ENCODE measurements around the gene KCNQ1. TPM values are rescaled to one million over a fixed set of nuclear protein-coding genes. Genes with fewer than 3 reads are reported as not detected.
A peak's percentile ranks its signal among the peaks of the same experiment; 100 is the strongest.

Gene KCNQ1
- total and polyA plus RNA-seq, 5 experiments from 2014 or later, result 8.7 to 25.1 (median 22.9) TPM

DNA sequence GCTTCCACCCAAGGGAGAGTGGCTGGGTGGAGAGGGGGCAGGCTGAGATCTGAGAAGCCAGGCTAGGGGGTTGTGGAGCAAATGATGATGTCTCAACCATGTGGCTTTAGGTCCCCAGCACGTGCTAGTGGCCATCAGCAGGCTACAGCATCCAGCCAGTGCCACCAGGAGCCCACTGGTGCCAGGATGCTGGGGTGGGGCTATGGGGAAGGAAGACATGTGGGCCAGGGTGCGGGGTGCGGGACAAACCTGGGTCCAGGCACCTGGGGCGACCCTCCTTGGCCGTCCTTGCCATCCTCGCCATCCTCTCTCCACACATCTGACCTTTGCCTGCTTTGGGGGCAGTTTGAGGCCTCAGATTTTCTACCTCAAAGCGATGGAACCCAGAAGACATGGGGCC, 104.3 kb downstream of the KCNQ1 start:
- no peak overlapping the region for H3K27ac Mint-ChIP-seq
- DNase-seq (no peak), ATAC-seq (no peak)
- POLR2A ChIA-PET, result no interaction called here
- peaks cover 0 to 3% (median 0%) of the 10 kb centered on the region in 3 donors for H3K36me3 Mint-ChIP-seq
- H3K9me3 Mint-ChIP-seq, result no peaks in the 10 kb centered on the region
- H3K4me1 Mint-ChIP-seq, result peaks cover 4 to 42% (median 28%) of the 10 kb centered on the region in 4 donors
- no peak overlapping the region for H3K4me3 Mint-ChIP-seq
- H3K27me3 Mint-ChIP-seq, result peaks cover 0 to 1% (median 0%) of the 10 kb centered on the region in 5 donors

DNA sequence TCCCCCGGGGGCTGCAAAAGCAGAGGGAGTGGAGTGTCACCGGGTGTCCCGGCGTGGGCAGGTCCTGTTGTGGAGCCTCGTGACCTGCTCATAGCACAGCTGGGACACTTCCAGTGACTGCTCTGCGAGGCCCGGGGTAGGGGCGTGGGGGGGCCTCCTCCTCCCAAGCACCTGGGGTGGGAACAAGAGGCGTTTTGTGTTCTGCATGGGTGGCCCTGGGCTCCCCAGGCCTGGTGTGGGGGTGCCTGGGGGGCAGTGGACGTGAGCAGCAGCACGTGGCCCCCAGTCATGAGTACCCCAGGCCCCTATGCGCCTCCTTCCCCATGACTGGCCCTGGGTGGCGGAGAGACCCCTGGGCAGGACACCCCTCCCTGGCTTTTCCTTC, 104.7 kb downstream of the KCNQ1 start:
- DNase-seq (peak in 1 of 10 donors; percentile 37), ATAC-seq (no peak)
- H3K4me3 Mint-ChIP-seq, result no peak overlapping the region
- H3K36me3 Mint-ChIP-seq, result peaks cover 0 to 3% (median 0%) of the 10 kb centered on the region in 3 donors
- no peaks in the 10 kb centered on the region for H3K9me3 Mint-ChIP-seq
- H3K27me3 Mint-ChIP-seq, result peaks cover 0 to 1% (median 0%) of the 10 kb centered on the region in 5 donors
- POLR2A ChIA-PET, result no interaction called here
- peaks cover 4 to 41% (median 28%) of the 10 kb centered on the region in 4 donors for H3K4me1 Mint-ChIP-seq
- no peak overlapping the region for H3K27ac Mint-ChIP-seq

DNA sequence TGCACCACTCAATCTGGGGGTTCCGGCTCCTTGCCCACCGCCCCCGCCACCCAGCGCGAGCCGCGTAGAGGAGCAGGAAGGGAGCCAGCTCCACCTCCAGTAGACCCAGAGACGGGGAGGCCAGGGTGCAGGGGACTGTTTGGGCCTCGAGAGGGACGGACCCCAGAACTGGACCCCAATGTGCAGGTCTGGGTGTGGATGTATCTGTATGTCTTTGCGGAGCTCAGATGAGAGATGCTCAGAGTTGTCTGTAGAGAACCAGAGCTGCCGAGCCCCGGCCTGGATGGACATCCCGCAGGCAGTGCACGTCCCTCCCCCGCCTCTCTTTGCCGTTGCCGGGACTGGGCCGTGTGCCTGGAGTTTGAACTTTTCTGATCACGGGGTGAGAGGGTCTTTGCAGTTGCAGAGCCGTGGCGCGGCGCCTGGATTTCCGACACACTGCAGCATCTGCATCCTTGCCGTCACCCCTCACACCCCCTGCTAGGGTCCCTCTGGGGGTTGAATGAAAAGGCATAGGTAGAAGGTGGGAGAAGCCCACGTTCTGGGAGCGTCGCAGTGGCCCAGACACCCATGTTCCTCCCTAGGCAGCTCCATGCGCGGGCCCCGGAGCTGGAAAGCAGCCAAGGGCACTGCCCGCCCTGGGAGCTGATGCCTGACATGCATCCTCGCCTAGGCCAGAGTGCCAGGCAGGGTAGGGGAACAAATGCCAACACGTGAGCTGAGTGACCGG, 105.2 kb downstream of the KCNQ1 start:
- Mint-ChIP-seq H3K27me3 (peaks cover 0 to 1% (median 0%) of the 10 kb centered on the region in 5 donors), H3K4me1 (peaks cover 6 to 36% (median 24%) of the 10 kb centered on the region in 4 donors), H3K36me3 (peaks cover 0 to 3% (median 0%) of the 10 kb centered on the region in 3 donors), H3K27ac (no peak overlapping the region), H3K4me3 (no peak overlapping the region), H3K9me3 (no peaks in the 10 kb centered on the region)
- no peak for ATAC-seq
- no peak for DNase-seq
- POLR2A ChIA-PET, result no interaction called here

DNA sequence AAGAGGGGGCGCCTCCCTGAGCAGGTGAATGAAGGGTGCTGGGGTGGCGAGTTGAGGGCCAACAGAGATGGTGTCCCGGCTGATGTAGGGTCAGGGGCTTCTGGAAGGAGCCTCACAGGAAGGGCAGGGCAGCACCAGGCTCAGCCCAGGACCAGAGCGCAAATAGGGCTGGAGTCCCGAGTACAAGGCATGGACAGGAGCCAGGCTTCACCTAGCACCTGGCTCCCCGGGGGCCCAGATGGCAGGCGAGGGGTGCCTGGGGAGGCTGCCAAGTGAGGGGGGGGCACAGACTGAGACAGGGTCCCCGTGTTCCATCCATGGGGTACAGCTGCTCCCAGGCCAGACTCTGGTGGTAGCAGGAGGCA, 105.8 kb downstream of the KCNQ1 start:
- Mint-ChIP-seq H3K36me3 (peaks cover 0 to 3% (median 0%) of the 10 kb centered on the region in 3 donors), H3K4me3 (no peak overlapping the region), H3K27me3 (peaks cover 0 to 1% (median 0%) of the 10 kb centered on the region in 5 donors), H3K4me1 (peaks cover 6 to 33% (median 22%) of the 10 kb centered on the region in 4 donors), H3K9me3 (no peaks in the 10 kb centered on the region), H3K27ac (no peak overlapping the region)
- ATAC-seq, result no peak
- POLR2A ChIA-PET, result interaction anchor here (0.6 kb wide), 1 partner anchor 540 kb away, joined by 4 read pairs; no protein-coding TSS in a partner anchor
- DNase-seq, result no peak

DNA sequence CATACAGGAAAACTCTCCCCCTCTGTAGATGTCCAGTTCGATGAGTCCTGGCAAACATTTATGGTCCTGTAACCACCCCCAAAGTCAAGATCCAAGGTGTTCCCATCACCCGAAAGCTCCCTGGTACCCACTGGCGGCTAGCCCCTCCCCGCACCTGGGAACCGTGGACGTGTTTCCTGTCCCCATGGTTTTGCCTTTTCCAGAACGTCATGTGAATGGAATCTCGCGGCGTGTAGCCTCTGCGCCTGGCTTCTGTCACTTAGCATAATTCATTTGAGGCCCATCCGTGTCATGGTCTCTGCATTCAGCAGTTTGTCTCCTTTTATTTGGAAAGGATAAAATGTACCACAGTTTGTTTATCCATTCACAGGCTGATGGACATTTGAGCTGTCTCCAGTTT, 106.3 kb downstream of the KCNQ1 start:
- ATAC-seq, result no peak
- Mint-ChIP-seq H3K9me3 (no peaks in the 10 kb centered on the region), H3K36me3 (peaks cover 0 to 3% (median 0%) of the 10 kb centered on the region in 3 donors), H3K27me3 (peaks cover 0 to 1% (median 0%) of the 10 kb centered on the region in 5 donors), H3K27ac (no peak overlapping the region), H3K4me1 (peaks cover 6 to 33% (median 21%) of the 10 kb centered on the region in 4 donors), H3K4me3 (no peak overlapping the region)
- no peak for DNase-seq
- POLR2A ChIA-PET, result interaction anchor here (0.6 kb wide), 1 partner anchor 539 kb away, joined by 4 read pairs; no protein-coding TSS in a partner anchor

DNA sequence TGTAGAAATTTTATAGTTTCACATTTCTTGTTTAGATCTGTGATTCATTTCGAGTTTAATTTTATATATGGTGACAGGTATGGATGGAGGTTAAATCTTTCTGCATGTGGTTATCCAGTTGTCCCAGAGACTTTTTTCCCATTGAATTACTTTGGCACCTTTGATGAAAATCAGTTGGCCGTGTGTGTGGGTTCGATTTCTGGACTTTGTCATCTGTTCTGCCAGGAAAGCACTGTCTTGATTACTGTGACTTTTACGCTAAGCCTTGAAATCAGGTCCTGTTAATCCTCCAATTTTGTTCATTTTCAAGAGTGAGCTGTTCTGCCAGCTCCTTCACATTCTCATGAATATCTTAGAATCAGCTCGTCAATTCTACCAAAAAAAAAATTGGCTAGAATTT, 107.4 kb downstream of the KCNQ1 start:
- POLR2A ChIA-PET, result no interaction called here
- Mint-ChIP-seq H3K27ac (no peak overlapping the region), H3K4me3 (no peak overlapping the region), H3K4me1 (peaks cover 6 to 43% (median 25%) of the 10 kb centered on the region in 4 donors), H3K27me3 (peaks cover 0 to 1% (median 0%) of the 10 kb centered on the region in 5 donors), H3K36me3 (peaks cover 0 to 6% (median 0%) of the 10 kb centered on the region in 3 donors), H3K9me3 (no peaks in the 10 kb centered on the region)
- ATAC-seq (no peak), DNase-seq (no peak)

DNA sequence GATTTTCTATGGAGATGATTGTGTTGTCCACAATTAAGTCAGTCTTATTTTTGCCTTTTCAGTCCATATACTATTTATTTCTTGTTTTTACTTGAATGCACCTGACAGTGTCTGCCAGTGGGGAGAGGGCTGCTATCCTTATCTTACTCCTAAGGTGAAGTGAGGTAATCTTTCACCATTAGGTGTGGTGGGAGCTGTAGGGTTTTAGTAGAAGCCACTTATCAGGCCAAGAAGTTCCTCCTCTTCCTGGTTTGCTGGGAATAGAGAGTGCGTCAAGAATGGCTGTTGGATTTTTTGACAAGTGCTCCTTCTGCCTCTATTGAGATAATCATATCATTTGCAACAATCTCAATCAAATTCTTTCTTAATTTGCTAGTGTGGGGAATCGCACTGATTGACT, 108.4 kb downstream of the KCNQ1 start:
- POLR2A ChIA-PET, result no interaction called here
- H3K27me3 Mint-ChIP-seq, result no peaks in the 10 kb centered on the region
- H3K27ac Mint-ChIP-seq, result no peak overlapping the region
- no peak overlapping the region for H3K4me3 Mint-ChIP-seq
- DNase-seq (no peak), ATAC-seq (no peak)
- no peaks in the 10 kb centered on the region for H3K9me3 Mint-ChIP-seq
- H3K36me3 Mint-ChIP-seq, result peaks cover 0 to 8% (median 0%) of the 10 kb centered on the region in 3 donors
- peaks cover 6 to 40% (median 25%) of the 10 kb centered on the region in 4 donors for H3K4me1 Mint-ChIP-seq

DNA sequence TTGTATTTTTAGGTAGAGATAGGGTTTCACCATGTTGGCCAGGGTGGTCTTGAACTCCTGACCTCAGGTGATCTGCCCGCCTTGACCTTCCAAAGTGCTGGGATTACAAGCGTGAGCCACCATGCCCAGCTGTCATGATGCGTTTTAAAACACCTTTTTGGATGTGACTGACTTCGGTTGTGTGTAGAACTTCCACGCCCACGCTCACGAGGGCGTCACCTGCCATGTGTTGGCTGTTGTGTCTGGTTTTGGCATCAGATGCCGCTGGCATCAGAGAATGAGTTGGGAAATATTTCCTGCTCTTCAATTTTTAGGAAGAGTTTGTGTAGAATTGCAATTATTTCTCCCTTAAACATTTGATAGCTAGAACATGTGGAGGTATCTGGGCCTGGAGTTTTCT, 109.1 kb downstream of the KCNQ1 start:
- Mint-ChIP-seq H3K27ac (peak overlapping the region in 2 of 10 donors; percentile 9 to 47), H3K4me1 (peaks cover 8 to 39% (median 28%) of the 10 kb centered on the region in 4 donors), H3K4me3 (no peak overlapping the region), H3K36me3 (peaks cover 0 to 8% (median 0%) of the 10 kb centered on the region in 3 donors), H3K9me3 (no peaks in the 10 kb centered on the region), H3K27me3 (no peaks in the 10 kb centered on the region)
- ATAC-seq (no peak), DNase-seq (no peak)
- POLR2A ChIA-PET, result no interaction called here

DNA sequence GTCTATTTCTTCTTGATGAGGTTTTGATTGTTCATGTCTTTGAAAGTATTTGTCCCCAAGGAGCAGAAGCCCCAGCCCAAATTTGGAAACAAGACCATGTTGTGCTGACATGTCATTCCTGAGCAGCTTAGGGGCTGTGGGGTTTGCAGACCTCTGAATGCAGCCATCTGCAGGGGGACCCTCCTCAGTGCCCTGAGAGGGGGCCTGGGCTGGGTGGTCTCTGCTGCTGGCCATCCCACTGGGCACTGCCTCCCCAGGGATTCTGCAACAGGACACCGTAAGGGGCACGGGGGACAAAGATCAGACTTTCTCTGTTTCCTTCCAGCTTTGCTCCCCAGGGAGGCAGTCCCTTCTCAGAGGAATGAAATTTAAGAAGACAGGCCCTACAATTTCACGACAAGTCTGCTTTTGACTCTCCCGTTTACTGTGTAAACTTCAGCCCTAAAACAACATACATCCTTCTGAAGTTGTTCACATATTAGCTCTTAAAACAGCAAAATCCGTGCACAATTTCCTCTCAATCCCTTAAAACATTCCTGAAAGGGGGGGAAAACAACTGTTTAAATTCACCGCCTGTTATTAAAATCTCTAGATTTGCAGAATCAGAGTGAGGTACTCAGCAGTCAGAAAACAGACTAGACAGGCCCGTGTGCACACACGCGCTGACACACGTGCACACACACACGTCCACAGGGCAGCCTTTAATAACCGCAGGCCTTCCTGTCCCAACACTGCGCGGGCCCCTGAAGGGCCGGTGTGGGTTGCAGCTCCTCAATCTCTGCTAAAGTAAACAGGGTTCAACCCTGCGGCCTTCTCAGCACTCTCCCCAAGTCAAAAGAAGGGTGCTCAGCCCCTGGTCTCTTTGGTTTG, 109.8 kb downstream of the KCNQ1 start:
- ATAC-seq (no peak), DNase-seq (no peak)
- no peak overlapping the region for H3K4me3 Mint-ChIP-seq
- peak overlapping the region in 1 of 10 donors; percentile 47 for H3K27ac Mint-ChIP-seq
- H3K36me3 Mint-ChIP-seq, result peaks cover 0 to 8% (median 0%) of the 10 kb centered on the region in 3 donors
- H3K27me3 Mint-ChIP-seq, result no peaks in the 10 kb centered on the region
- H3K9me3 Mint-ChIP-seq, result no peaks in the 10 kb centered on the region
- H3K4me1 Mint-ChIP-seq, result peaks cover 14 to 43% (median 30%) of the 10 kb centered on the region in 4 donors
- POLR2A ChIA-PET, result no interaction called here

DNA sequence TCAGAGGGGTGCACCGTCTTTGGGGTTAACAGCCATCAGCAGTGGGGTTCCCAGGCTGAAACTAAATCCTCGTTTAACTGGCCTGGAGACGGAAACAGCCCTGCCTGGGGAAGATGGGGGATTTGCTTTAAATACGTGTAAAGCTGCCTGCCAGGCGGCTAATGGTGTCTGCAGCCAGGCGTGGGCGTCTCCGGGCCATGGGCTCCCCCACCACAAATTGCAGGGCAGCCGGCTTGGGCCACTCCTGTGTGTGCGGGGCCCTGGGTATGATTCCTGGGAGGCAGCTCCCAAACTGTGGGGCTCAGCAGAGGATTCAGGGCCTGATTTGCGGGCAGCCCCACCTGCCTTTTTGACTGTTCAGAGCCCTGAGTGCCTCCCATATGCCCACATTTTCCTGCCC, 110.5 kb downstream of the KCNQ1 start:
- Mint-ChIP-seq H3K4me3 (no peak overlapping the region), H3K4me1 (peaks cover 16 to 46% (median 32%) of the 10 kb centered on the region in 4 donors), H3K36me3 (peaks cover 0 to 8% (median 0%) of the 10 kb centered on the region in 3 donors), H3K9me3 (no peaks in the 10 kb centered on the region), H3K27ac (no peak overlapping the region), H3K27me3 (no peaks in the 10 kb centered on the region)
- POLR2A ChIA-PET, result no interaction called here
- DNase-seq (peak in 1 of 10 donors; percentile 45), ATAC-seq (no peak)

DNA sequence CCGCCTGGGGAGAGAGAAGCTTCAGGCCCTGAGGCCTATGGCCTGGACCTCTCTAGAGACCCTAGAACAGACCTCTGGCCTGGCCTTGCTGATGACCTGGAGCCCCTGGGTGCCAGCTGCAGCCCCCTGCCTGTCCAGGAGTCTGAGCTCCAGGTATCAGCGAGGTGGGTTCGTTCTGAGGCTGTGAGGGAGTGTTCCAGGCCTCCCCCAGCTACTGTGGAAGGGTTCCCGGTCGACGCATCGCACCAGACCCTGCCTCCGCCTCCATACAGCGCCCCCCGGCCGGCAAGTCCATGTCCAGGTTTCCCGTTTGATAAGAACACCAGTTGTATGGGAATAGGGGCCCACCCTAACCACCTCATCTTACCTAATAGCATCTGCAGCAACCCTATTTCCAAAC, 111.1 kb downstream of the KCNQ1 start:
- Mint-ChIP-seq H3K4me1 (peaks cover 16 to 46% (median 31%) of the 10 kb centered on the region in 4 donors), H3K36me3 (peaks cover 0 to 7% (median 0%) of the 10 kb centered on the region in 3 donors), H3K27ac (no peak overlapping the region), H3K9me3 (no peaks in the 10 kb centered on the region), H3K4me3 (no peak overlapping the region), H3K27me3 (no peaks in the 10 kb centered on the region)
- POLR2A ChIA-PET, result no interaction called here
- ATAC-seq (no peak), DNase-seq (peak in 1 of 10 donors; percentile 41)

DNA sequence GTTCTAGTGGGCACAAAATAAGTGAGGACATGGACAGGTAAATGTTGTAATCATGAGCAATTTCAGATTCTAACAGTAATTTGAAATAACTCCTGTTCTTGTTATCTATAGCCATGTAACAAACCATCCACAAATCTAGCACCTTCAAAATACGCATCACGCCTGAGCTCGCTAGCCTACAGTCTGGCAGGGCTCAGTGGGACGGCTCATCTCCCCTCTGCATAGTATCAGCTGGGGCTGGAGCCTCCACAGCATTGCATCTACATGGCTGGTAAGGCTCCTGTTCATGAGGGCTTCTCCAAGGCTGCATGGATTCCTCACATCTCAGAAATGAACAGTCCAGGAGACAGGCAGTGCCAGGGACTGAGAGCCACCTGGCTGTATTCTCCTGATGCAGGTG, 112.6 kb downstream of the KCNQ1 start:
- ATAC-seq (no peak), DNase-seq (no peak)
- no peaks in the 10 kb centered on the region for H3K9me3 Mint-ChIP-seq
- H3K4me3 Mint-ChIP-seq, result no peak overlapping the region
- H3K4me1 Mint-ChIP-seq, result peaks cover 14 to 41% (median 25%) of the 10 kb centered on the region in 4 donors
- no peaks in the 10 kb centered on the region for H3K27me3 Mint-ChIP-seq
- POLR2A ChIA-PET, result no interaction called here
- no peak overlapping the region for H3K27ac Mint-ChIP-seq
- peaks cover 0 to 5% (median 0%) of the 10 kb centered on the region in 3 donors for H3K36me3 Mint-ChIP-seq

DNA sequence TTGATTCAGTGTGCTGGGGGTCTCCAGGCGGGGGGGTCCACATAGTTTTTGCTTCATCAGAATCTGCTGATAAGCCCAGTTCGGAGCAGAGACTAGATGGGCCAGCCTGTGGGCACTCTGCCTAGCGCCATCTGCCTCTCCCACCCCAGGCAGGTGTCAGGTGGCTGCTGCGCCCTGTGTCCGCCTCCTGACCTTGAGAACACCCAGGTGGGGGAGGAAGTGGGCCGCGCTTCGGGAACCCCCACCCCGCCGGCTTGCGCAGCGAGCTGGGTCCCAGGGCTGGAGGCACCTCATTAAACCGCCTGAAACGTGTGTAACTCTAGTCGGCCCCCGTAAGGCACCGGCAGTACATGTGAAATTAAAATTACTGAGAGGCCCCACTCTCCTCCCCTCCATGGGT, 113.6 kb downstream of the KCNQ1 start:
- POLR2A ChIA-PET, result no interaction called here
- Mint-ChIP-seq H3K27me3 (no peaks in the 10 kb centered on the region), H3K4me3 (no peak overlapping the region), H3K4me1 (peaks cover 12 to 36% (median 19%) of the 10 kb centered on the region in 4 donors), H3K9me3 (no peaks in the 10 kb centered on the region), H3K36me3 (peaks cover 0 to 7% (median 5%) of the 10 kb centered on the region in 3 donors), H3K27ac (peak overlapping the region in 2 of 10 donors; percentile 47 to 82)
- no peak for ATAC-seq
- DNase-seq, result no peak

All from naive thymus-derived CD8-positive, alpha-beta T cell (primary cell).